GM23338 (cell line): ENCODE measurements around the gene AP2A2.

Experiments
- CTCF ChIP-seq, 2 experiments: fragments of 200-600 bp in 1 of 2; sonication (generic) in 1 of 2; conservative IDR thresholded peaks; 2 replicates each; pipeline versions ENCODE4 v1.5.1 to v1.6.1; 2016 to 2017; ENCODE audit warnings: antibody characterized with exemption in 2 of 2, low read depth in 2 of 2, mild to moderate bottlenecking in 2 of 2, moderate library complexity in 1 of 2
- EZH2phosphoT487 ChIP-seq: fragments of 200-600 bp; sonication (generic); IDR thresholded peaks from one replicate; pipeline ENCODE4 v1.8.1; 2018; ENCODE audit warnings: antibody characterized with exemption; ENCODE audit not compliant: unreplicated experiment
- POLR2AphosphoS5 ChIP-seq: IDR thresholded peaks from 2 replicates; pipeline ENCODE4 v1.6.1; 2016; ENCODE audit warnings: antibody characterized with exemption, low read depth
- REST ChIP-seq: IDR thresholded peaks from one replicate; pipeline ENCODE4 v1.6.1; 2018; ENCODE audit warnings: antibody characterized with exemption; ENCODE audit not compliant: unreplicated experiment

GRCh38 chr11:895331-896110 is 30.1 kb upstream of the AP2A2 start:
- TF ChIP-seq CTCF (conservative IDR thresholded peaks at IDR 0.05; ENCODE audit: low read depth in 2 of 2) (no peak), POLR2AphosphoS5 (no peak), REST (no peak), EZH2phosphoT487 (no peak)
